ENCODE measurements around the gene TOM1.

DNA sequence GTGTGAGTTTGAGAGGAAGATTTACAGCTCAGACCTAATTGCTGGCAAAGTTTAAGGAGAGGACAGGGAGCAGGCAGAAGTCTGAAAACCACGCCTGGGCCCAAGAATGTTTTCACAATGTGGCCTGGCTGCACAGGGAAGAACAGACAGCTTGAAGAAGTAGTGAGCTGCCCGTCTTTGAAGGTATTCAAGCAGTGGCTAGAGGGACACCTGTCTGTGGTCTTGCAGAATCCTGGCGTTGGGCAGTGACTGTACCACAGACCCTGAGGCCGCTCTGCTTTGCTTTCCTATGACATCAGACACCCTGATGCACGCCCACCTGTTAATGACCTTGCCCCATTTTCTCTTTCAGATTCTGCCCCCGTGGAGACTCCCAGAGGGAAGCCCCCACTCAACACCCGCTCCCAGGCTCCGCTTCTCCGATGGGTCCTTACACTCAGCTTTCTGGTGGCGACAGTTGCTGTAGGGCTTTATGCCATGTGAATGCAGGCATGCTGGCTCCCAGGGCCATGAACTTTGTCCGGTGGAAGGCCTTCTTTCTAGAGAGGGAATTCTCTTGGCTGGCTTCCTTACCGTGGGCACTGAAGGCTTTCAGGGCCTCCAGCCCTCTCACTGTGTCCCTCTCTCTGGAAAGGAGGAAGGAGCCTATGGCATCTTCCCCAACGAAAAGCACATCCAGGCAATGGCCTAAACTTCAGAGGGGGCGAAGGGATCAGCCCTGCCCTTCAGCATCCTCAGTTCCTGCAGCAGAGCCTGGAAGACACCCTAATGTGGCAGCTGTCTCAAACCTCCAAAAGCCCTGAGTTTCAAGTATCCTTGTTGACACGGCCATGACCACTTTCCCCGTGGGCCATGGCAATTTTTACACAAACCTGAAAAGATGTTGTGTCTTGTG is 93.7 kb downstream of the TOM1 start:
- TF ChIP-seq, protein P1, sequence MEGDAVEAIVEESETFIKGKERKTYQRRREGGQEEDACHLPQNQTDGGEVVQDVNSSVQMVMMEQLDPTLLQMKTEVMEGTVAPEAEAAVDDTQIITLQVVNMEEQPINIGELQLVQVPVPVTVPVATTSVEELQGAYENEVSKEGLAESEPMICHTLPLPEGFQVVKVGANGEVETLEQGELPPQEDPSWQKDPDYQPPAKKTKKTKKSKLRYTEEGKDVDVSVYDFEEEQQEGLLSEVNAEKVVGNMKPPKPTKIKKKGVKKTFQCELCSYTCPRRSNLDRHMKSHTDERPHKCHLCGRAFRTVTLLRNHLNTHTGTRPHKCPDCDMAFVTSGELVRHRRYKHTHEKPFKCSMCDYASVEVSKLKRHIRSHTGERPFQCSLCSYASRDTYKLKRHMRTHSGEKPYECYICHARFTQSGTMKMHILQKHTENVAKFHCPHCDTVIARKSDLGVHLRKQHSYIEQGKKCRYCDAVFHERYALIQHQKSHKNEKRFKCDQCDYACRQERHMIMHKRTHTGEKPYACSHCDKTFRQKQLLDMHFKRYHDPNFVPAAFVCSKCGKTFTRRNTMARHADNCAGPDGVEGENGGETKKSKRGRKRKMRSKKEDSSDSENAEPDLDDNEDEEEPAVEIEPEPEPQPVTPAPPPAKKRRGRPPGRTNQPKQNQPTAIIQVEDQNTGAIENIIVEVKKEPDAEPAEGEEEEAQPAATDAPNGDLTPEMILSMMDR (conservative IDR thresholded peaks at IDR 0.05; ENCODE audit: low read depth, low read length): no peak
- TF ChIP-seq EZH2 (IDR thresholded peaks at IDR 0.05; ENCODE audit: low read length, unreplicated experiment): no peak
